Brain microvascular endothelial cell (primary cell): Measurements from ENCODE around the gene CEP164.

Experiments
- DNase-seq: peaks from one replicate; pipeline ENCODE4 v3.0.0-alpha.2; 2020
- H3K27ac ChIP-seq: fragments of 250-450 bp; sonication (Bioruptor Pico); 2 replicates; pipeline ENCODE4 v1.5.1; 2020; ENCODE audit warnings: mild to moderate bottlenecking, moderate library complexity
- H3K27me3 ChIP-seq: fragments of 250-450 bp; sonication (Bioruptor Pico); replicated peaks from 2 replicates; pipeline ENCODE4 v1.5.1; 2020; ENCODE audit warnings: mild to moderate bottlenecking
- H3K36me3 ChIP-seq: fragments of 250-450 bp; sonication (Bioruptor Pico); replicated peaks from 2 replicates; pipeline ENCODE4 v1.5.1; 2020; ENCODE audit warnings: mild to moderate bottlenecking
- H3K4me3 ChIP-seq: 2 replicates; pipeline ENCODE4 v1.5.1; 2011; ENCODE audit warnings: low read depth, mild to moderate bottlenecking, control low read depth, low read length, moderate library complexity
- in situ Hi-C: cut with HindIII; loops from 2 replicates; pipeline ENCODE4 v1.10.0; 2017; ENCODE audit warnings: low sequenced_read_pairs, low pct_ligation_motif_present
- TF ChIP-seq, protein P1 (sequence below): IDR thresholded peaks from 2 replicates; pipeline ENCODE4 v1.5.1; 2011; ENCODE audit warnings: low read depth, mild to moderate bottlenecking, moderate library complexity, low read length, control low read depth, inconsistent platforms; ENCODE audit errors: missing control alignments

CEP164 gene

GRCh38 chr11:117426297-117426685, 98.6 kb downstream of the CEP164 start:
- in situ Hi-C loops, result loop anchor here (25.0 kb wide), 1 partner anchor 386 kb away; the partner anchor contains the start of gene FXYD2
- Histone ChIP-seq H3K36me3 (no peaks in the 10 kb centered on the region), H3K27ac (no peak overlapping the region), H3K27me3 (peaks cover 2% of the 10 kb centered on the region), H3K4me3 (no peak overlapping the region)
- peak; percentile 20 for DNase-seq
- TF ChIP-seq, protein P1, sequence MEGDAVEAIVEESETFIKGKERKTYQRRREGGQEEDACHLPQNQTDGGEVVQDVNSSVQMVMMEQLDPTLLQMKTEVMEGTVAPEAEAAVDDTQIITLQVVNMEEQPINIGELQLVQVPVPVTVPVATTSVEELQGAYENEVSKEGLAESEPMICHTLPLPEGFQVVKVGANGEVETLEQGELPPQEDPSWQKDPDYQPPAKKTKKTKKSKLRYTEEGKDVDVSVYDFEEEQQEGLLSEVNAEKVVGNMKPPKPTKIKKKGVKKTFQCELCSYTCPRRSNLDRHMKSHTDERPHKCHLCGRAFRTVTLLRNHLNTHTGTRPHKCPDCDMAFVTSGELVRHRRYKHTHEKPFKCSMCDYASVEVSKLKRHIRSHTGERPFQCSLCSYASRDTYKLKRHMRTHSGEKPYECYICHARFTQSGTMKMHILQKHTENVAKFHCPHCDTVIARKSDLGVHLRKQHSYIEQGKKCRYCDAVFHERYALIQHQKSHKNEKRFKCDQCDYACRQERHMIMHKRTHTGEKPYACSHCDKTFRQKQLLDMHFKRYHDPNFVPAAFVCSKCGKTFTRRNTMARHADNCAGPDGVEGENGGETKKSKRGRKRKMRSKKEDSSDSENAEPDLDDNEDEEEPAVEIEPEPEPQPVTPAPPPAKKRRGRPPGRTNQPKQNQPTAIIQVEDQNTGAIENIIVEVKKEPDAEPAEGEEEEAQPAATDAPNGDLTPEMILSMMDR, result peak; percentile 99

DNA sequence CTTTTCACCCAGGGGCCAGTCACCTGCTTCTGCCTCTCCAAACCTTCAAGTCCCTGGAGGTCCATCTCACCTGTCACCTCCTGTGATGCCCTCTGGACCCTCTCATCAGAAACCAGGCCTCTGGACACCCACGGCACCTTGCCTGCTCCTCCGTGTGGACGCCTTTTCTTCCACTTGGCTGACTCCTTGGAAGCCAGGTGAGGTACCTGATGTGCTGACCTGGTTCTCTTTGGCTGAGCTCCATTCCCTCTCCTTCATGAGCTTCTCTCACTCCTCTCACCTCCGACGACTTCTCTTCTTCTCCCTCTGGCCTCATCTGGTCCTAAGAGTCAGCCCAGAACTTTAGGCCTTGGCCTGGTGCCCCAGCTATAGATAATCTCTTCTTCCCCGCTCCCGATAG, 99.3 kb downstream of the CEP164 start:
- Histone ChIP-seq H3K27ac (no peak overlapping the region), H3K4me3 (no peak overlapping the region), H3K27me3 (peaks cover 2% of the 10 kb centered on the region), H3K36me3 (no peaks in the 10 kb centered on the region)
- no peak for DNase-seq
- in situ Hi-C loops, result loop anchor here (25.0 kb wide), 1 partner anchor 385 kb away; the partner anchor contains the start of gene FXYD2
- TF ChIP-seq, protein P1, result no peak

- TF ChIP-seq, protein P1, result no peak
- H3K36me3 ChIP-seq, result no peaks in the 10 kb centered on the region
- no peak overlapping the region for H3K4me3 ChIP-seq
- in situ Hi-C loops, result loop anchor here (25.0 kb wide), 1 partner anchor 385 kb away; the partner anchor contains the start of gene FXYD2
- DNase-seq, result no peak
- peaks cover 2% of the 10 kb centered on the region for H3K27me3 ChIP-seq
- no peak overlapping the region for H3K27ac ChIP-seq
These were observed 99.8 kb downstream of the CEP164 start for GRCh38 chr11:117427356-117427874.

- Histone ChIP-seq H3K4me3 (no peak overlapping the region), H3K27ac (no peak overlapping the region), H3K27me3 (peaks cover 2% of the 10 kb centered on the region), H3K36me3 (no peaks in the 10 kb centered on the region)
- no peak for DNase-seq
- in situ Hi-C loops, result loop anchor here (25.0 kb wide), 1 partner anchor 384 kb away; the partner anchor contains the start of gene FXYD2
- TF ChIP-seq, protein P1, result no peak
These were observed 100.7 kb downstream of the CEP164 start for GRCh38 chr11:117428186-117428855.

- peaks cover 2% of the 10 kb centered on the region for H3K27me3 ChIP-seq
- TF ChIP-seq, protein P1, result no peak
- no peaks in the 10 kb centered on the region for H3K36me3 ChIP-seq
- no peak for DNase-seq
- no peak overlapping the region for H3K4me3 ChIP-seq
- no peak overlapping the region for H3K27ac ChIP-seq
- in situ Hi-C loops, result loop anchor here (25.0 kb wide), 1 partner anchor 383 kb away; the partner anchor contains the start of gene FXYD2
These were observed 101.2 kb downstream of the CEP164 start for GRCh38 chr11:117428856-117429229.
